ENCODE results near the gene GPC5. TPM values are rescaled to one million over a fixed set of nuclear protein-coding genes. Genes with fewer than 3 reads are reported as not detected.

The GPC5 gene
- total RNA-seq, 2 experiments from 2014 or later = 2.4 TPM; not detected in 1

DNA sequence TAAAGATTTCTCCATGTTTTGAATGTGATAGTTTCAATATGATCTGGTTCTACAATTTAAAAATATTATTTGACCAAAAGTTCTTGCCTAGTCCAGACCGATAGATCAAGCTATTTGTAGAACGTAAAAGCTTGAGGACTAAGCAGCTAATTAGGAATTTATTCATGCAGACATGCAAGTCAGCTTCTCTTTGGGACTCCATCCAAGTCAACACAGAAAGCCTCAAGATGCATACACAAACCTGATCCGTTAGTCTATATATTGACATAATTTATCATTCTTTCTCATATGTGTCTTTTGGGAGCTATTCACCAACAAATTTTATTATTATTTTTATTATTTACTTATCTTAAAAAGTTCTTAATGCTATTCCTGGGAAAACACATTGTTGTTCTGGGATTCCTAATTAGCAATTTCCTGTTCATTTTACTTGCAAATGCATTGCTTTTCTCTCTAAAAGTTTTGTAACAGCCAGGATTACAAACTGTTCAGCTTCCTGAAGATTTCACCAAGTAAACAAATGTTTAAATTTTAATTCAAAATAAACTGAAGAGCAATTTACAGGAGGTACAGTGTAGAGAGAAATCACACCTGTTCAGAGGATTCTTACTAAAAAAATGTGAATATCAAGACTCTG lies 375.3 kb downstream of the GPC5 start:
- Histone ChIP-seq H3K9me3 (ENCODE audit: low read length) (no peaks in the 10 kb centered on the region), H4K20me1 (ENCODE audit: insufficient read depth, low read length) (no peaks in the 10 kb centered on the region), H2AFZ (ENCODE audit: low read length) (no peak overlapping the region), H3K9me2 (ENCODE audit: insufficient read depth, low read length) (no peaks in the 10 kb centered on the region), H3K4me1 (ENCODE audit: insufficient read depth, low read length, poor library complexity, severe bottlenecking) (no peaks in the 10 kb centered on the region), H3K36me3 (ENCODE audit: insufficient read depth, low read length) (no peaks in the 10 kb centered on the region), H3K79me2 (ENCODE audit: insufficient read depth, low read depth, low read length) (no peaks in the 10 kb centered on the region), H3K4me3 (ENCODE audit: low read depth, low read length, poor library complexity, severe bottlenecking) (no peak overlapping the region), H3K27ac (ENCODE audit: low read depth, low read length, poor library complexity, severe bottlenecking) (no peak overlapping the region), H3K4me2 (ENCODE audit: low read length) (no peak overlapping the region)
- TF ChIP-seq, protein P1, sequence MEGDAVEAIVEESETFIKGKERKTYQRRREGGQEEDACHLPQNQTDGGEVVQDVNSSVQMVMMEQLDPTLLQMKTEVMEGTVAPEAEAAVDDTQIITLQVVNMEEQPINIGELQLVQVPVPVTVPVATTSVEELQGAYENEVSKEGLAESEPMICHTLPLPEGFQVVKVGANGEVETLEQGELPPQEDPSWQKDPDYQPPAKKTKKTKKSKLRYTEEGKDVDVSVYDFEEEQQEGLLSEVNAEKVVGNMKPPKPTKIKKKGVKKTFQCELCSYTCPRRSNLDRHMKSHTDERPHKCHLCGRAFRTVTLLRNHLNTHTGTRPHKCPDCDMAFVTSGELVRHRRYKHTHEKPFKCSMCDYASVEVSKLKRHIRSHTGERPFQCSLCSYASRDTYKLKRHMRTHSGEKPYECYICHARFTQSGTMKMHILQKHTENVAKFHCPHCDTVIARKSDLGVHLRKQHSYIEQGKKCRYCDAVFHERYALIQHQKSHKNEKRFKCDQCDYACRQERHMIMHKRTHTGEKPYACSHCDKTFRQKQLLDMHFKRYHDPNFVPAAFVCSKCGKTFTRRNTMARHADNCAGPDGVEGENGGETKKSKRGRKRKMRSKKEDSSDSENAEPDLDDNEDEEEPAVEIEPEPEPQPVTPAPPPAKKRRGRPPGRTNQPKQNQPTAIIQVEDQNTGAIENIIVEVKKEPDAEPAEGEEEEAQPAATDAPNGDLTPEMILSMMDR (conservative IDR thresholded peaks at IDR 0.05; ENCODE audit: low read length) = no peak
- TF ChIP-seq EZH2phosphoT487 (IDR thresholded peaks at IDR 0.05; ENCODE audit: borderline replicate concordance, low read depth, low read length) = no peak
- intact Hi-C loops (cut with micrococcal nuclease; ENCODE audit: unreplicated experiment) = no loop called here
- CTCF ChIA-PET (ENCODE audit: unreplicated experiment) = no interaction called here
- no peak for DNase-seq (ENCODE audit: low spot score)
- POLR2A ChIA-PET = interaction anchor here (0.6 to 1.2 kb wide), 6 partner anchors 12 to 557 kb away, joined by 3 to 4 read pairs (median 3); no protein-coding TSS in a partner anchor
- no TSS peak for BruUV-seq (replicated peaks)

DNA sequence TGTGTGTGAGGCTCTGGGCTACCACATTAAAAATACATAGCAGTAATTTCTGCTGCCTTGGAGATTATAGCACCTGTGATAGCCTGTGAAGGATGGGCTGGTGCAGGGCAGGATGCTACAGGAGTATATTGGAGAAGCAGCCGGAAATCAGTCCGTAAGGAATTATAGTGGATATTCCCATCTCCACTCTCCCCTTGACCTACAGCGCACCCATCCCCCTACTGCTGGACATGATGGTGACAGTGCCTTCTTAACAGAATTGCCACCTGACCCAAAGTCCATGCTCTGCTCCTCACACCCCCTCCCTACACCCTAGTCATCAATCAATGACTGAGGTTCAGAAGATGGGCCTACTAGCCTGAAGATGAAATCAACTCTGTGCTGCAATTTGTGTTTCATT lies 376.0 kb downstream of the GPC5 start:
- no peaks in the 10 kb centered on the region for H3K79me2 ChIP-seq (ENCODE audit: insufficient read depth, low read depth, low read length)
- H3K4me1 ChIP-seq (ENCODE audit: insufficient read depth, low read length, poor library complexity, severe bottlenecking) = no peaks in the 10 kb centered on the region
- no peak overlapping the region for H2AFZ ChIP-seq (ENCODE audit: low read length)
- ChIA-PET CTCF (ENCODE audit: unreplicated experiment) (no interaction called here), POLR2A (interaction anchor here (0.7 to 1.2 kb wide), 2 partner anchors 13 to 78 kb away, joined by 3 to 4 read pairs; no protein-coding TSS in a partner anchor)
- no peak overlapping the region for H3K4me2 ChIP-seq (ENCODE audit: low read length)
- no peaks in the 10 kb centered on the region for H3K36me3 ChIP-seq (ENCODE audit: insufficient read depth, low read length)
- no peak overlapping the region for H3K4me3 ChIP-seq (ENCODE audit: low read depth, low read length, poor library complexity, severe bottlenecking)
- intact Hi-C loops (cut with micrococcal nuclease; ENCODE audit: unreplicated experiment) = no loop called here
- H3K9me3 ChIP-seq (ENCODE audit: low read length) = no peaks in the 10 kb centered on the region
- H3K9me2 ChIP-seq (ENCODE audit: insufficient read depth, low read length) = no peaks in the 10 kb centered on the region
- BruUV-seq (replicated peaks) = no TSS peak
- TF ChIP-seq, protein P1 (conservative IDR thresholded peaks at IDR 0.05; ENCODE audit: low read length) = no peak
- no peak for TF ChIP-seq EZH2phosphoT487 (IDR thresholded peaks at IDR 0.05; ENCODE audit: borderline replicate concordance, low read depth, low read length)
- H4K20me1 ChIP-seq (ENCODE audit: insufficient read depth, low read length) = no peaks in the 10 kb centered on the region
- no peak for DNase-seq (ENCODE audit: low spot score)
- no peak overlapping the region for H3K27ac ChIP-seq (ENCODE audit: low read depth, low read length, poor library complexity, severe bottlenecking)

DNA sequence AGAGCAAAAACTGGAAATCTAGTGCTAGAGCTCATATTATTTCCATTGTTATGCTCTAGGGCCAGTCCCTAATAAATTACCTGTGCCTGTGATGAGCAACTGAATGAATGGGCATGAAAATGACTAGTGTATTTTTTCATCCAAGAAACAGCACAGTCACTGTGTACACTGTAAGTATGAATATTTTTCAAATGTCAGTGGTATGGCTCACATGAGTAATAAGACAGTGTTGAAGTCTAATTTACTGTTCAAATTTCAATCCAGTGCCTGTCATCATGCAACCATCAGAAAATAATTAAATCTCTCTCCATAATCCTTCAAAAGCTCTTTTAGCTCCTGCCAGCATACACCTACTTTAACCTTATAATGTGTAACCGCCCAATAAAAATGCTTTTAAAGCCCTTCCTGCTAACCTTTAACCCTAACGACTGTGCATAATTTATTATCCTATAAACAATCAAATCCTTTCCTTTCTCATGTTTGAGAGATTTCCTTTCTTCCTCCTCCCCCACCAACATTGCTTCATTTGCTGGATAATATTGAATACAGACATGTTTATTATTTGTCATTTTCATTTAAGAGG lies 378.3 kb downstream of the GPC5 start:
- Histone ChIP-seq H3K9me3 (ENCODE audit: low read length) (no peaks in the 10 kb centered on the region), H3K27ac (ENCODE audit: low read depth, low read length, poor library complexity, severe bottlenecking) (no peak overlapping the region), H3K36me3 (ENCODE audit: insufficient read depth, low read length) (no peaks in the 10 kb centered on the region), H3K4me3 (ENCODE audit: low read depth, low read length, poor library complexity, severe bottlenecking) (no peak overlapping the region), H3K4me1 (ENCODE audit: insufficient read depth, low read length, poor library complexity, severe bottlenecking) (no peaks in the 10 kb centered on the region), H3K79me2 (ENCODE audit: insufficient read depth, low read depth, low read length) (no peaks in the 10 kb centered on the region), H2AFZ (ENCODE audit: low read length) (no peak overlapping the region), H4K20me1 (ENCODE audit: insufficient read depth, low read length) (no peaks in the 10 kb centered on the region), H3K9me2 (ENCODE audit: insufficient read depth, low read length) (no peaks in the 10 kb centered on the region), H3K4me2 (ENCODE audit: low read length) (no peak overlapping the region)
- BruUV-seq (replicated peaks) = no TSS peak
- ChIA-PET CTCF (ENCODE audit: unreplicated experiment) (no interaction called here), POLR2A (interaction anchor here (0.6 to 1.2 kb wide), 6 partner anchors 9 to 818 kb away, joined by 3 to 6 read pairs (median 3); no protein-coding TSS in a partner anchor)
- intact Hi-C loops (cut with micrococcal nuclease; ENCODE audit: unreplicated experiment) = no loop called here
- no peak for DNase-seq (ENCODE audit: low spot score)
- no peak for TF ChIP-seq EZH2phosphoT487 (IDR thresholded peaks at IDR 0.05; ENCODE audit: borderline replicate concordance, low read depth, low read length)
- TF ChIP-seq, protein P1 (conservative IDR thresholded peaks at IDR 0.05; ENCODE audit: low read length) = no peak

Measured in OCI-LY7 (cell line).